ENCODE data around the gene OR6B1. TPM values are rescaled to one million over a fixed set of nuclear protein-coding genes. Genes with fewer than 3 reads are reported as not detected.

OR6B1 gene
- total RNA-seq, 4 donors from 2014 or later: not detected

DNA sequence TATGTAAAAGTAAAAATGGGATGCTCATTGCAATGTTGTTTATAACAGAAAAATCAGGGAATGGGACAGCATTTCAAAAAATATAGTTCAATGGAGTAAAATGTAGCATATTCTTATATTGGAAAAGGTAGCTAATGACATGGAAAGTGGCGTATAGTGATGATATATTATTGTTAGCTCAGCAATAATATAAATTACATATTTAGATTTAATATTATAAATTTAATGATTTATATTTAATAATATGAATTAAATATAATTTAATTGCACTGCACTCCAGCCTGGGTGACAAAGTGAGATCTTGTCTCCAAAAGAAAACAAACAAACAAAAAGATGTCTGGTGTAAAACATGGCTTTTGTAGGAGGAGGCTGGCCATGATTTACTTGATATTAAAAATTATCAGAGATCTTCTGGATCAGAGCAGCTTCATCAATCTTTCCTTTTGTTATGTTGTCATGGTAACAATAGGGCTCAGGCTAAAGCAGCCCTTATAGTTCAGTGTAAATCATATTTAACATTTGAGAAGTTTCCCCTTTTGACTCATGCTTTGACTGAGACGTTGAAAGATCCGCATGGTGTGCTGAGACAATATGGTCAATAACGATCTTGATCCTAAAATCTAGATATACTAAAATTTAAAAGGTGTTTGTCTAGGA is 23.2 kb downstream of the OR6B1 start:
- Histone ChIP-seq H3K4me1 (no peaks in the 10 kb centered on the region), H3K36me3 (no peaks in the 10 kb centered on the region), H3K9me3 (no peaks in the 10 kb centered on the region), H3K4me3 (no peak overlapping the region), H3K27ac (no peak overlapping the region), H3K27me3 (no peaks in the 10 kb centered on the region)
- TF ChIP-seq POLR2A (IDR thresholded peaks at IDR 0.05): no peak
- TF ChIP-seq, protein P1, sequence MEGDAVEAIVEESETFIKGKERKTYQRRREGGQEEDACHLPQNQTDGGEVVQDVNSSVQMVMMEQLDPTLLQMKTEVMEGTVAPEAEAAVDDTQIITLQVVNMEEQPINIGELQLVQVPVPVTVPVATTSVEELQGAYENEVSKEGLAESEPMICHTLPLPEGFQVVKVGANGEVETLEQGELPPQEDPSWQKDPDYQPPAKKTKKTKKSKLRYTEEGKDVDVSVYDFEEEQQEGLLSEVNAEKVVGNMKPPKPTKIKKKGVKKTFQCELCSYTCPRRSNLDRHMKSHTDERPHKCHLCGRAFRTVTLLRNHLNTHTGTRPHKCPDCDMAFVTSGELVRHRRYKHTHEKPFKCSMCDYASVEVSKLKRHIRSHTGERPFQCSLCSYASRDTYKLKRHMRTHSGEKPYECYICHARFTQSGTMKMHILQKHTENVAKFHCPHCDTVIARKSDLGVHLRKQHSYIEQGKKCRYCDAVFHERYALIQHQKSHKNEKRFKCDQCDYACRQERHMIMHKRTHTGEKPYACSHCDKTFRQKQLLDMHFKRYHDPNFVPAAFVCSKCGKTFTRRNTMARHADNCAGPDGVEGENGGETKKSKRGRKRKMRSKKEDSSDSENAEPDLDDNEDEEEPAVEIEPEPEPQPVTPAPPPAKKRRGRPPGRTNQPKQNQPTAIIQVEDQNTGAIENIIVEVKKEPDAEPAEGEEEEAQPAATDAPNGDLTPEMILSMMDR (IDR thresholded peaks at IDR 0.05): no peak
- intact Hi-C loops (cut with DNase I; ENCODE audit: low total_unique reads): no loop called here
- DNase-seq: no peak

DNA sequence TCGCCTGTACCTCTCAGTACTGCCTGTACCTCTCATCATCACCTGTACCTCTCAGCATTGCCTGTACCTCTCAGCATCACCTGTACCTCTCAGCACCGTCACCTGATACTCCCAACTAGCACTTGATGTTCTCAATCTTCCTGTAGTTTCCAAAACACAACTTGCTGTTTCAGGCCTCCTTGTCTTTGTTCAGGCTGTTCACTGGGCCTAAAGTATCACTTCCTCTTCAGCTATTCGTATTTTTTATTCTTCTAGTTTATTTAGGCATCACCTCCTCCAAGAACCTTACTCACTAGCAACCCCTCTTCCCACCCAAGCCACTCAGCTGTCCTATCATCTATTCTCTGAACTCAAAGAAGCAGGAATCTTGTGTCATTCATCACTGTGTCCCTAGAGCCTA is 24.1 kb downstream of the OR6B1 start:
- H3K4me1 ChIP-seq: no peaks in the 10 kb centered on the region
- no peaks in the 10 kb centered on the region for H3K27me3 ChIP-seq
- H3K27ac ChIP-seq: no peak overlapping the region
- TF ChIP-seq POLR2A (IDR thresholded peaks at IDR 0.05): no peak
- TF ChIP-seq, protein P1 (IDR thresholded peaks at IDR 0.05): no peak
- H3K9me3 ChIP-seq: no peaks in the 10 kb centered on the region
- H3K36me3 ChIP-seq: no peaks in the 10 kb centered on the region
- no peak overlapping the region for H3K4me3 ChIP-seq
- intact Hi-C loops (cut with DNase I; ENCODE audit: low total_unique reads): no loop called here
- DNase-seq: no peak

DNA sequence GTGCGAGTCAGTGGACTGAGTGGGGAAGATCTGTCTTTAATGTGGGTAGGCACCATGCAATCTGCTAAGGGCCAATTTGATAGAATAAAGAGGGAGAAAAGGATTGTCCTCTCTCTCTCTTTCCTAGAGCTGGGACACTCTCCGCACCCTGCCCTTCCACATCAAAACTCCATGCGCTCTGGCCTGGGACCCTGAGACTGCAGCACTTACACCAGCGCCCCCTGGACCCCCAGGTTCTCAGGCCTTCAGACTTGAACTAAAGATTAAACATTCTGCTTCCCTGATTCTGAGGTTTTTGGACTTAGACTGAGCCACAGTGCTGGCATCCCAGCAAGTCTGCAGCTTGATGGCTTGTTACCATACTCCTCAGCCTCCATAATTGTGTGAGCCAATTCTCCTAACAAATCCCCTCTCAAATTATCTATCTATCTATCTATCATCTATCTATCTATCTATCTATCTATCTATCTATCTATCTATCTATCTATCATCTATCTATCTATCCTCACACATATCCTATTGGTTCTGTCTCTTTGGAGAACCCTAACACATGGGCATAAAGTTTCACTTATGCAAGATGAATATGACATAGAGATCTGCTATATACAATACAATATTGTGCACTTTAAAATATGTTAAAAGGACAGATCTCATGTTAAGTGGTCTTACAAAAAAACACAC is 26.2 kb downstream of the OR6B1 start:
- H3K9me3 ChIP-seq: no peaks in the 10 kb centered on the region
- DNase-seq: no peak
- H3K36me3 ChIP-seq: no peaks in the 10 kb centered on the region
- TF ChIP-seq, protein P1 (IDR thresholded peaks at IDR 0.05): no peak
- no peak for TF ChIP-seq POLR2A (IDR thresholded peaks at IDR 0.05)
- no peak overlapping the region for H3K27ac ChIP-seq
- H3K4me3 ChIP-seq: no peak overlapping the region
- H3K4me1 ChIP-seq: no peaks in the 10 kb centered on the region
- no peaks in the 10 kb centered on the region for H3K27me3 ChIP-seq
- intact Hi-C loops (cut with DNase I; ENCODE audit: low total_unique reads): no loop called here

DNA sequence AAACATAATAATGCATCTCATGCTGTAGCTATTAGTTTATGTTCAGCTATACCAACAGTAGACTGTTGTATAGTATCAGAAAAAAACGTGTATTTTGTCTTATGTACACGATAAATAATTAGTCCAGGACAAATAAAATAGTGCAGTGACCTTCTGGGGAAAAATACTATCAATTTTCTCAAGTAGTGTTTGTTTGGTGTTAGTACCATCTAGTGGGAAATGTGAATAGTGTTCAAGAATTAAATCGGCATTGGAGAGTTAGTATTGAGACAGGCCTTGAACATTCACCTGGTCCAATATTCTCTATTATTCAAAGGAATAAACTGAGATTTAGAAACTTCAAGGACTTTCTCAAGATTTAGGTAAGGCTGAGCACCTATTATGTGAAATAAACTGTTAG is 26.9 kb downstream of the OR6B1 start:
- Histone ChIP-seq H3K27ac (no peak overlapping the region), H3K4me1 (no peaks in the 10 kb centered on the region), H3K4me3 (no peak overlapping the region), H3K27me3 (no peaks in the 10 kb centered on the region), H3K9me3 (no peaks in the 10 kb centered on the region), H3K36me3 (no peaks in the 10 kb centered on the region)
- no peak for DNase-seq
- intact Hi-C loops (cut with DNase I; ENCODE audit: low total_unique reads): no loop called here
- TF ChIP-seq, protein P1 (IDR thresholded peaks at IDR 0.05): peak; percentile 38 to 68 (median 53)
- TF ChIP-seq POLR2A (IDR thresholded peaks at IDR 0.05): no peak

DNA sequence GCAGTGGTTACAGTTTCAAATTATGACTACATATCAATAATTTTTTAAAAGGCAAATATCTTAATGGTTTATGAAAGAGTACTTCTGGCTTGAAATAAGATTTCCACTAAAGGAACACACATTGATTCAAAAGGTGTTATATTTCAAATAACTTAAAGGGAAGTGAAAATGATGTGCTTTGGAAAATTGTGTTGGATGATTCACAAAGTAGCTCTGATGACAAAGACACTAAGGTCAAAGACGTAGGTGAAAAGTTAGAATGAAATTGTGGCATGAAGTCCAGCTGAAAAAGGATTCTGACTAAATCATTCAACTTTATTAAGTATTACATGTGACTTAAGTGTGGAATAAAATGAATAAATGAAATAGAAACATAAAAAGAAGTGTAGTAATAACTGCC is 27.9 kb downstream of the OR6B1 start:
- TF ChIP-seq POLR2A (IDR thresholded peaks at IDR 0.05): no peak
- Histone ChIP-seq H3K36me3 (no peaks in the 10 kb centered on the region), H3K27me3 (no peaks in the 10 kb centered on the region), H3K27ac (no peak overlapping the region), H3K9me3 (no peaks in the 10 kb centered on the region), H3K4me3 (no peak overlapping the region), H3K4me1 (no peaks in the 10 kb centered on the region)
- intact Hi-C loops (cut with DNase I; ENCODE audit: low total_unique reads): no loop called here
- DNase-seq: no peak

Data from uterus (tissue), 4 donors.